Vagina (tissue), 2 donors: ENCODE results near the gene PEX11B.

Experiments
- CTCF ChIP-seq, 3 experiments: fragments of 450-650 bp in 2 of 3; fragments of 200-600 bp in 1 of 3; sonication (generic) in 1 of 3; IDR thresholded peaks; one replicate each; pipeline ENCODE4 v1.5.1; 2017 to 2019; ENCODE audit warnings: antibody characterized with exemption in 3 of 3, mild to moderate bottlenecking in 2 of 3, moderate library complexity in 2 of 3
- POLR2A ChIP-seq, 2 donors: fragments of 450-650 bp; IDR thresholded peaks; one replicate each; pipeline ENCODE4 v1.6.1; 2017; ENCODE audit warnings: antibody characterized with exemption in 2 of 2, mild to moderate bottlenecking in 2 of 2, moderate library complexity in 2 of 2
- POLR2AphosphoS5 ChIP-seq, 2 donors: sonication (generic); formaldehyde crosslinking; IDR thresholded peaks; one replicate each; pipeline ENCODE4 v1.9.0; 2017; ENCODE audit warnings: antibody characterized with exemption in 2 of 2, mild to moderate bottlenecking in 2 of 2, low read depth in 1 of 2; ENCODE audit not compliant: insufficient read depth in 1 of 2

DNA sequence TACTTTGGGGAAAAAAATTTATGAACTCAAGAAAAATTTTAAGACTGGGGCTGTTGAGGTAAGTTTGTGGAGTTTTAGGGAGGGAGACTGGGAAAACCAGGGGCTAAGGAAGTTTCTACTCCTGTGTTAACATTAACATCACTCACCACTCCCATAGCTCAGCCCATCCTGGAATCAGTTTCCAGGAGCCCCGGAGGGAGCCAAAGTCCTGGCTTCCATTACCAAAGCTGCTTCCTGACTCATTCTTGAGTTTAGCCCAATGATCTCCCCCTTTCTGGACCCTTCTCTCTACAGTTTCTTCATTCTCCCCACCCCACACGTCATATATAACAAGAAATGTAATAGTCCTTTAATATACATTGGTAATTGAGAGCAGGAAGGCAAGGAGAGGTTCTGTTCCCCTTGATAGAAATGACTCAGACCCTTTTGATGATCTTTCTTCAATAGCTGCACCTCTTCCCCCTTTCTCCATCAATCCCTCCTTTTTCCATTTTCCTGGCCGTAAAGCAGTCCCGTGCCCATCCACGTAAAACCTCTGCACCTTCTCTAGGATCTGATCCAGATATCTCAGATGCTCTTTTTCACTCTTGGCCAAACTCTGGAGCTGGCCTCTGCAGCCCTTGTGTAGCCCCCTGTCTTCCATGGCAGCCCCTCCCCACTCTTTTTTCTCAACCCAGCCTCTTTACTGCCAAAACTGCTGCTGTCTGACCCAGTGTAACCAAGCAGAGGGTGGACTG, 55.1 kb downstream of the PEX11B start:
- TF ChIP-seq CTCF (IDR thresholded peaks at IDR 0.05) (no peak), POLR2A (IDR thresholded peaks at IDR 0.05) (no peak), POLR2AphosphoS5 (IDR thresholded peaks at IDR 0.05; ENCODE audit: insufficient read depth in 1 of 2, low read depth in 1 of 2) (no peak)
